Stimulated activated CD4-positive, alpha-beta T cell treated with anti-CD3 and anti-CD28 coated beads, Interleukin-15, amount 100 ng/mL, for 24 hours (primary cell): ENCODE measurements around the gene ZC3H12D.
"Not testable (repeated sequence)": the region's sequence is repeated elsewhere in the genome, so short reads cannot be mapped to it uniquely, and the experiment has no call there.

Experiments used
- DNase-seq: peaks from one replicate; pipeline ENCODE4 v3.0.0-alpha.2; 2020

Gene ZC3H12D

GRCh38 chr6:149483334-149483725, 1.5 kb downstream of the ZC3H12D start:
- no peak for DNase-seq

- DNase-seq, result no peak
Measured at GRCh38 chr6:149482545-149483333, 2.1 kb downstream of the ZC3H12D start.

- peak; percentile 66 for DNase-seq
Measured at GRCh38 chr6:149480502-149481280, 4.1 kb downstream of the ZC3H12D start.

DNA sequence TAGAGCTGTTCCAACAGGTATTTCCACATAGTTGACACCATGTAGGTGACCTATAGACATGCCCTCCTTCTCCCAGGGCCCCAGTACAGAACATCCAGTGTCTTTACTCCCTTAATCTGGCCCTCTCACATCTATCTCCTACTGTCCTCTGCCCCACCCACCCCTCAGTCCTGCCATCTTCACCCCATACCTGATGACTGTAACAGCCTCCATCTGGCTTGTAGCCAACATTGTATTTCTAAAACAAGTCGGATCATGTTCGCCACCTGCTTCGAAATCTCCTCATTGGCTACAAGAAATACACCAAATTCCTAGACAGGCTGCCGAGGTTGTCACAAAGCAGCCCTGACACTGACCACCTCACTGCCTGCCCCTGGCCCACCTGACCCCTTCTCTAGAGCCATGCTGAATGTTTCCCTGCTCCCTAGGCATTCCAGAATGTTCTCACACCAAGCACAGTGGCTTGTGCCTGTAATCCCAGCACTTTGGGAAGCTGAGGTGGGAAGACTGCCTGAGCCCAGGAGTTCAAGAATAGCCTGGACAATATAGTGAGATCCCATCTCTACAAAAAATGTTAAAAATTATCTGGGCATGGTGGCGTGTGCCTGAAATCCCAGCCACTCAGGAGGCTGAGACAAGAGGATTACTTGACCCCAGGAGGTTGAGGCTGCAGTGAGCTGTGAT, 6.0 kb downstream of the ZC3H12D start:
- DNase-seq, result no peak

- no peak for DNase-seq
Measured at GRCh38 chr6:149477544-149477943, 7.3 kb downstream of the ZC3H12D start.

DNA sequence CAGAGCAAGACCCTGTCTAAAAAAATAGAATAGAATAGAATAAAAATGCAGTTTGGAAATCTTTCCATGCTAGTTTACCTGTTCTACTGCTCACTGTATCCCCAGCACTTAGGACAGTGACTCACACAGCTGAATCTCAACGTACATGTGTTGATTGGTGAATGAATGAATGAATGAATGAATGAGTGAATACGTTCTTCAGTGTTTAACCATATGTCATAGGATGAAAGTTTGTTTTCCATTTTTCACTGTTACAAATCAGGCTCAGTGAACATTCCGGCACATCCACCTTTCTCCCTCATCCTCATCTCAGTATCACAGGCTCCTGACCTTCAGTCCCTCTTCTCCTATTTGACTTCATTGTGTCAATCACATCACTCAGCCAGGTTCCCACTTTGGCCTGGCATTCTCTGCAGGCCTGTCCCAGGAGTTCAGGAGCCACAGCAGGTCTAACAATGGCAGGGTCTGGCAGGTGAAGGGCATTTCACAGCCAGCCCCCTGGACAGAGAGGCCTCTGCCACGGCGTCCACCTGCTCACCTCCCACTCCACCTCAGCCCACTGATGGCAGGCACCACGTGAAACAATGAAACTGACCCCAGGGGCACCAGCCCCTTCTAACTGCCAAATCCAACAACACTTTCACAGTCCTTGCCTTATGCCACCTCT, 7.9 kb downstream of the ZC3H12D start:
- no peak for DNase-seq

GRCh38 chr6:149474108-149474935, 10.5 kb downstream of the ZC3H12D start:
- DNase-seq, result no peak

- no peak for DNase-seq
Measured at GRCh38 chr6:149473080-149474052, 11.4 kb downstream of the ZC3H12D start.

DNA sequence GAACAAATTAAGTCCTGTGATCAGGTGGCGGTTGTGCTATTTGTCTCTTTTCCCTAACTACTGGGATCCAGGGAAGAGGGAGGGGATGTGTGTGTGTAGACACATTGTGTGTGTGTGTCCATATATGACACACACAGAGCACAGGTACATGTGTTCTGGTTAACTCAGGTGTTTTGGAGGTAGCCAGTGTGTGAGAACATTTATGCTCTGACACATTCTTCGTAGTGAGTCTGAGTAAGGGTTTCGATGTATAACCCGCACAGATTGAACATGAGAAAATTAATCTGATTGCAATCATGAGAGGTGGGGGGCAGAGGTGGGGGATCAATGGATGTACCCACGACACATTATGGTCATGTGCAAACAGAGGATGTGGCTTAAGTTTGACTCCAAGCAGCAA, 12.6 kb downstream of the ZC3H12D start:
- DNase-seq, result no peak

- DNase-seq, result no peak
Measured at GRCh38 chr6:149471801-149472200, 13.0 kb downstream of the ZC3H12D start.

DNA sequence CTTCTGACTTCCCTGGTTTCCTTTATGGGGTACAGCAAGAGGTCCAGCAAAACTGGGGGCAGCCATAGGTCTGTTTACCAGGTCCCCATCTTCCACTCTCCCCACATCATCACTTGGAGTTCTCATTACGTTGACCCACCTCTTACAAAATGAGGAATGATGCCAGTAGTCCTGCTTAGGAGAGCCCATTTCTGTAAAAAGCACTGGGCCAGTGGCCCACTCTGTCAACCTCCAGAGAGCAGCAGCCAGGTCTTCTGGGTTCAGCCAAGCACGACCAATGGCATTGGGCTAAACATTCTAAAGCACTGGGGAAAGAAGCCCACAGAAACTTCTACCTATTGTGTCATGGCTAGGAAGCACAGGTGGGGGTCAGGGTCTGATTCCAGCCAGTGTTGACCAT, 13.9 kb downstream of the ZC3H12D start:
- no peak for DNase-seq

GRCh38 chr6:149468179-149468578, 16.6 kb downstream of the ZC3H12D start:
- DNase-seq, result no peak

DNA sequence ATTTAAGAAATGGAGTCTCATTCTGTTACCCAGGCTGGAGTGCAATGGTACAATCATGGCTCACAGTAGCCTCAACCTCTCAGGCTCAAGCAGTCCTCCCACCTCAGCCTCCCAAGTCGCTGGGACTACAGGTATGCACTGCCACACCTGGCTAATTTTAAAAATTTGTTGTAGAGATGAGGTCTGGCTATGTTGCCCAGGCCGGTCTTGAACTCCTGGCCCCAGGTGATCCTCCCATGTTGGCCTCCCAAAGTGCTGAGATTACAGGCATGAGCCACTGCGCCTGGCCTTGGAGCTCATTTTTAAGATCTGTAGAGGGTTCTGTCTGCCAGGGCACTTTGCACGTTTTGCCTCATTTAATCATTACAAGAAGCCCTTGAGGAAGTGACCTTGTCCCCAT, 17.5 kb downstream of the ZC3H12D start:
- DNase-seq, result no peak

DNA sequence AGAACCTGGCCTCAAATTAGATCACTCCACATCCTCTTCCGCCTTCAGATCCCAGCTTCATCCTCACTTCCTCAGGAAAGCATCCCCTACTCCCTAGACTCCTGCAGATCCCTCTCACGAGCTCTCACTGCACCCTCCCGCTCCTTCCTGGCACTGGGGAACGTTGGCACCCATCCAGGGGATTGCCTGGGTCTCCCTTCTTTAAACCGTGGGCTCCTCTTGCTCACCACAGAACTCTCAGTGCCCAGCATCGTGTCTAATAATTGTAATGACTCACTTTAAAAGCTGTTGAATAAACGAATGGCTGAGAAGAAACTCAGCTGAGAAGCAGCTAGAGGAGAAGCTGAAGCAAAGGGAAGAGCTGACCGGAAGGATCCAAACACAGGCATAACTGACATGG, 20.4 kb downstream of the ZC3H12D start:
- DNase-seq, result no peak

DNA sequence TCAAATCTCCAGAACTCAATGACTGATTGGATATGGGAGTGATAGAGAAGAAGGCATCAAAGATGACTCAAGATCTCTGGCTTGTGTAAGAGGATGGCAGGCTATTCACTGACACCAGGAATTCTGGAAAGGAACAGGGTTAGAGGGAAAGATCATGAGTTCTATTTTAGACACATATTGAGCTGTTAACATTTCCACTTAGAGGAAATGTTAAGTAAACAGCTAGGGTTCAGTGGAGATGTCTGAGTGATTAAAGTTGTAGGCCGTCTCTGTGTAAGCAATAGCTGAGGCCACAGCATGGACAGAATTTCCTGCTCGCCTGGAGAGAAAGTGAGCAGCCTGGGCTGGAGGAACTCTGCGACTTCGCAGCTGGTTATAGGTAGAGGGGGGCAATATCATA, 21.0 kb downstream of the ZC3H12D start:
- DNase-seq, result no peak

GRCh38 chr6:149462712-149463111, 22.1 kb downstream of the ZC3H12D start:
- not testable (repeated sequence) for DNase-seq

- no peak for DNase-seq
Measured at GRCh38 chr6:149461670-149462069, 23.1 kb downstream of the ZC3H12D start.

- not testable (repeated sequence) for DNase-seq
Measured at GRCh38 chr6:149460249-149460648, 24.6 kb downstream of the ZC3H12D start.

GRCh38 chr6:149459761-149460160, 25.1 kb downstream of the ZC3H12D start:
- DNase-seq, result no peak

- no peak for DNase-seq
Measured at GRCh38 chr6:149458806-149459205, 26.0 kb downstream of the ZC3H12D start.

DNA sequence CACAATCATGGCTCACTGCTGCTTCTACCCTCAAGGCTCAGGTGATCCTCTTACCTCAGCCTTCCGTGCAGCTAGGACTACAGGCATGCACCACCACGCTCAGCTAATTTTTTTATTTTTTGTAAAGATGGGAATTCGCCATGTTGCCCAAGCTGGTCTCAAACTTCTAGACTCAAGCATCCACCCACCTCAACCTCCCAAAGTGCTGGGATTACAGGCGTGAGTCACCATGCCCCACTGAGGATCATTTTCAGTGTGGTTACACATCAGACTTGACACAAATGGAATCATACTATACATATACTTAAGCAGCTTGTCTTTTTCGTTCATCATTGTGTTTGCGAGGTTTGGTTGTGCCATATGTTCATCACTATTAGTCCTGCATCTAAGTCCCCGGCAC, 26.6 kb downstream of the ZC3H12D start:
- DNase-seq, result no peak
